ENCODE results near the gene CCNI.
"Not testable (repeated sequence)": the region's sequence is repeated elsewhere in the genome, so short reads cannot be mapped to it uniquely, and the experiment has no call there.

CCNI gene

GRCh38 chr4:77037736-77038135 is 38.1 kb downstream of the CCNI start:
- DNase-seq = no peak

- not testable (repeated sequence) for DNase-seq
These were observed 38.6 kb downstream of the CCNI start for GRCh38 chr4:77037168-77037567.

GRCh38 chr4:77036206-77036605 is 39.6 kb downstream of the CCNI start:
- DNase-seq = no peak

GRCh38 chr4:77035153-77035552 is 40.6 kb downstream of the CCNI start:
- no peak for DNase-seq

GRCh38 chr4:77031544-77031943 is 44.2 kb downstream of the CCNI start:
- DNase-seq = no peak

GRCh38 chr4:77029757-77030156 is 46.0 kb downstream of the CCNI start:
- DNase-seq = not testable (repeated sequence)

- DNase-seq = peak in 1 of 2 experiments; percentile 33
These were observed 47.5 kb downstream of the CCNI start for GRCh38 chr4:77028246-77028645.

- DNase-seq = no peak
These were observed 49.5 kb downstream of the CCNI start for GRCh38 chr4:77026322-77026704.

- DNase-seq = peak; percentile 35 to 40
These were observed 50.0 kb downstream of the CCNI start for GRCh38 chr4:77025643-77026321.

GRCh38 chr4:77023920-77024319 is 51.9 kb downstream of the CCNI start:
- DNase-seq = no peak

- no peak for DNase-seq
These were observed 53.1 kb downstream of the CCNI start for GRCh38 chr4:77022560-77023179.

- DNase-seq = no peak
These were observed 54.1 kb downstream of the CCNI start for GRCh38 chr4:77021614-77022089.

GRCh38 chr4:77020017-77020416 is 55.8 kb downstream of the CCNI start:
- no peak for DNase-seq

- no peak for DNase-seq
These were observed 60.4 kb downstream of the CCNI start for GRCh38 chr4:77015390-77015789.

- no peak for DNase-seq
These were observed 61.5 kb downstream of the CCNI start for GRCh38 chr4:77014256-77014655.

- DNase-seq = no peak
These were observed 63.1 kb downstream of the CCNI start for GRCh38 chr4:77012726-77013125.

GRCh38 chr4:77010841-77011354 is 64.9 kb downstream of the CCNI start:
- DNase-seq = no peak

- DNase-seq = no peak
These were observed 66.2 kb downstream of the CCNI start for GRCh38 chr4:77009511-77010115.

GRCh38 chr4:77007358-77008230 is 68.2 kb downstream of the CCNI start:
- no peak for DNase-seq

- no peak for DNase-seq
These were observed 68.9 kb downstream of the CCNI start for GRCh38 chr4:77006753-77007353.

- DNase-seq = no peak
These were observed 72.4 kb downstream of the CCNI start for GRCh38 chr4:77003400-77003799.

GRCh38 chr4:77002321-77003107 is 73.3 kb downstream of the CCNI start:
- DNase-seq = no peak
